Thyroid gland (tissue), 4 donors: Measurements from ENCODE around the gene SLC22A7.

Experiments used
- POLR2A ChIP-seq, 2 donors: fragments of 450-650 bp; IDR thresholded peaks; one replicate each; pipeline ENCODE4 v1.6.1; 2017; ENCODE audit warnings: antibody characterized with exemption in 2 of 2, mild to moderate bottlenecking in 2 of 2, moderate library complexity in 1 of 2
- TF ChIP-seq, protein P1 (sequence below), 6 experiments: fragments of 200-600 bp in 3 of 6; fragments of 450-650 bp in 3 of 6; sonication (generic) in 3 of 6; IDR thresholded peaks; one replicate each; pipeline ENCODE4 v1.5.1; 2016 to 2019; ENCODE audit warnings: antibody characterized with exemption in 6 of 6, mild to moderate bottlenecking in 2 of 6, inconsistent platforms in 1 of 6, moderate library complexity in 1 of 6

DNA sequence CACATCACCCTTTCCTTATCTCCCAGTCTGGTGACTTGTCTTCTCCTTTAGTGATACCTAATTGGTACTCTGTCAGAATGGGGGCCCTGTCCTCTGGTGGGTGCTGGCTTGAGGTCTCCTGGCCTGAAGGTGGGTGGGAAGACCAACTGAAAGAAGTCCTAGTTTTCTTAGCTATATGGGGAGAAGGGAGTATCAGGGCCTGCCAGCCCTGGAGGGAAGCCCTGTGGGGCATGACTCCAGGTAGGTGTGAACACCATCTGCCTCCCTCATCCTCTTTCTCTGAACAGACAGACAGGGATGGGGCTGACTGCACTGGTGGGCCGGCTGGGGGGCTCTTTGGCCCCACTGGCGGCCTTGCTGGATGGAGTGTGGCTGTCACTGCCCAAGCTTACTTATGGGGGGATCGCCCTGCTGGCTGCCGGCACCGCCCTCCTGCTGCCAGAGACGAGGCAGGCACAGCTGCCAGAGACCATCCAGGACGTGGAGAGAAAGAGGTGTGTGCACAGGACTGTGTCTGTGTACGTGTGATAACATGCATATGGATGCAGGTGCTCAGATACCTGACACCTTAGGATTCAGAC is 5.8 kb downstream of the SLC22A7 start:
- TF ChIP-seq, protein P1, sequence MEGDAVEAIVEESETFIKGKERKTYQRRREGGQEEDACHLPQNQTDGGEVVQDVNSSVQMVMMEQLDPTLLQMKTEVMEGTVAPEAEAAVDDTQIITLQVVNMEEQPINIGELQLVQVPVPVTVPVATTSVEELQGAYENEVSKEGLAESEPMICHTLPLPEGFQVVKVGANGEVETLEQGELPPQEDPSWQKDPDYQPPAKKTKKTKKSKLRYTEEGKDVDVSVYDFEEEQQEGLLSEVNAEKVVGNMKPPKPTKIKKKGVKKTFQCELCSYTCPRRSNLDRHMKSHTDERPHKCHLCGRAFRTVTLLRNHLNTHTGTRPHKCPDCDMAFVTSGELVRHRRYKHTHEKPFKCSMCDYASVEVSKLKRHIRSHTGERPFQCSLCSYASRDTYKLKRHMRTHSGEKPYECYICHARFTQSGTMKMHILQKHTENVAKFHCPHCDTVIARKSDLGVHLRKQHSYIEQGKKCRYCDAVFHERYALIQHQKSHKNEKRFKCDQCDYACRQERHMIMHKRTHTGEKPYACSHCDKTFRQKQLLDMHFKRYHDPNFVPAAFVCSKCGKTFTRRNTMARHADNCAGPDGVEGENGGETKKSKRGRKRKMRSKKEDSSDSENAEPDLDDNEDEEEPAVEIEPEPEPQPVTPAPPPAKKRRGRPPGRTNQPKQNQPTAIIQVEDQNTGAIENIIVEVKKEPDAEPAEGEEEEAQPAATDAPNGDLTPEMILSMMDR (IDR thresholded peaks at IDR 0.05), result no peak
- TF ChIP-seq POLR2A (IDR thresholded peaks at IDR 0.05), result no peak
